ENCODE data around the gene DSN1. TPM values are rescaled to one million over a fixed set of nuclear protein-coding genes. Genes with fewer than 3 reads are reported as not detected.

Gene DSN1
- total RNA-seq, 1 donor from 2014 or later = 48.2 TPM

GRCh38 chr20:36726168-36726567 lies 47.4 kb downstream of the DSN1 start:
- no peak for DNase-seq (ENCODE audit: low spot score)
- Histone ChIP-seq H3K4me2 (no peak overlapping the region), H3K27ac (no peak overlapping the region), H3K27me3 (no peaks in the 10 kb centered on the region), H3K9ac (no peak overlapping the region), H2AFZ (replicated peaks) (no peak overlapping the region), H4K20me1 (ENCODE audit: low read depth) (no peaks in the 10 kb centered on the region), H3K4me3 (no peak overlapping the region), H3K4me1 (no peaks in the 10 kb centered on the region), H3K79me2 (ENCODE audit: low read depth) (no peaks in the 10 kb centered on the region), H3F3A (ENCODE audit: low read depth) (no peaks in the 10 kb centered on the region), H3K9me3 (ENCODE audit: low read depth) (no peaks in the 10 kb centered on the region), H3K36me3 (no peaks in the 10 kb centered on the region)
- H3K4me3 Mint-ChIP-seq = no peak overlapping the region
- no peak for TF ChIP-seq EZH2 (IDR thresholded peaks at IDR 0.05)
- TF ChIP-seq EZH2phosphoT487 (IDR thresholded peaks at IDR 0.05) = no peak
- no peak for TF ChIP-seq CTCF (IDR thresholded peaks at IDR 0.05)
- no peak overlapping the region for H3K27ac Mint-ChIP-seq
- no peaks in the 10 kb centered on the region for H3K4me1 Mint-ChIP-seq
- no peaks in the 10 kb centered on the region for H3K27me3 Mint-ChIP-seq (ENCODE audit: insufficient read depth, low read depth)
- H3K9me3 Mint-ChIP-seq = no peaks in the 10 kb centered on the region
- no peaks in the 10 kb centered on the region for H3K36me3 Mint-ChIP-seq

- no peak overlapping the region for H3K4me3 Mint-ChIP-seq
- Histone ChIP-seq H3K4me1 (no peaks in the 10 kb centered on the region), H3K27me3 (no peaks in the 10 kb centered on the region), H3K4me2 (no peak overlapping the region), H3K36me3 (no peaks in the 10 kb centered on the region), H3K27ac (no peak overlapping the region), H3F3A (ENCODE audit: low read depth) (peaks cover 5% of the 10 kb centered on the region), H3K79me2 (ENCODE audit: low read depth) (no peaks in the 10 kb centered on the region), H2AFZ (replicated peaks) (no peak overlapping the region), H3K4me3 (no peak overlapping the region), H3K9me3 (ENCODE audit: low read depth) (no peaks in the 10 kb centered on the region), H4K20me1 (ENCODE audit: low read depth) (no peaks in the 10 kb centered on the region), H3K9ac (no peak overlapping the region)
- no peak overlapping the region for H3K27ac Mint-ChIP-seq
- DNase-seq (ENCODE audit: low spot score) = no peak
- H3K9me3 Mint-ChIP-seq = no peaks in the 10 kb centered on the region
- peaks cover 2% of the 10 kb centered on the region for H3K4me1 Mint-ChIP-seq
- no peaks in the 10 kb centered on the region for H3K27me3 Mint-ChIP-seq (ENCODE audit: insufficient read depth, low read depth)
- H3K36me3 Mint-ChIP-seq = no peaks in the 10 kb centered on the region
- TF ChIP-seq EZH2phosphoT487 (IDR thresholded peaks at IDR 0.05) (no peak), EZH2 (IDR thresholded peaks at IDR 0.05) (no peak), CTCF (IDR thresholded peaks at IDR 0.05) (no peak)
Observed at GRCh38 chr20:36720510-36720909, 53.1 kb downstream of the DSN1 start.

DNA sequence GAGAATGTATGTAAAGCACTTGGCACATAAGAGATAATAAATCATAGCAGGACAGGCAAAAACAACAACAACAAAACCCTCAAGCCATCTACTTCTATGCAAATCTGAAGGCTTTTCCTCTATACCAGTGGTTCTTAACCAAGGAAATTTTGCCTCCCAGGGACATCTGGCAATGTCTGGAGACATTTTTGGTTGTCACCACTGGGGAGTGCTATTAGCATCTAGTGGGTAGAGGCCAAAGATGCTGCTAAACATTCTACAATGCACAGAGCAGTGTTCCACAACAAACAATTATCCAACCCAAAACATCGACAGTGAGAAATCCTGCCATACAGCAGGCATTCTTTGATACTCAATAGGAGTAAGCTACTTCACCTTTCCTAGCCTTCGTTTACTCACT lies 55.9 kb downstream of the DSN1 start:
- no peak overlapping the region for H3K9ac ChIP-seq
- H3K4me3 Mint-ChIP-seq = no peak overlapping the region
- peak; percentile 50 for DNase-seq (ENCODE audit: low spot score)

More for the DNA sequence above, 55.9 kb downstream of the DSN1 start:
- Mint-ChIP-seq H3K27ac (no peak overlapping the region), H3K9me3 (no peaks in the 10 kb centered on the region), H3K4me1 (peaks cover 2% of the 10 kb centered on the region), H3K36me3 (no peaks in the 10 kb centered on the region), H3K27me3 (ENCODE audit: insufficient read depth, low read depth) (no peaks in the 10 kb centered on the region)
- no peaks in the 10 kb centered on the region for H3K79me2 ChIP-seq (ENCODE audit: low read depth)
- H3K27ac ChIP-seq = no peak overlapping the region
- peak; percentile 52 for TF ChIP-seq CTCF (IDR thresholded peaks at IDR 0.05)
- TF ChIP-seq EZH2 (IDR thresholded peaks at IDR 0.05) = no peak
- H3K9me3 ChIP-seq (ENCODE audit: low read depth) = no peaks in the 10 kb centered on the region
- H2AFZ ChIP-seq (replicated peaks) = no peak overlapping the region
- no peak overlapping the region for H3K4me2 ChIP-seq
- H3F3A ChIP-seq (ENCODE audit: low read depth) = peaks cover 5% of the 10 kb centered on the region
- no peaks in the 10 kb centered on the region for H3K27me3 ChIP-seq
- H3K36me3 ChIP-seq = no peaks in the 10 kb centered on the region
- no peaks in the 10 kb centered on the region for H3K4me1 ChIP-seq
- H3K4me3 ChIP-seq = no peak overlapping the region
- no peaks in the 10 kb centered on the region for H4K20me1 ChIP-seq (ENCODE audit: low read depth)
